HepG2 (cell line): Measurements from ENCODE around the gene CTU2. TPM values are rescaled to one million over a fixed set of nuclear protein-coding genes. Genes with fewer than 3 reads are reported as not detected.
A peak's percentile ranks its signal among the peaks of the same experiment; 100 is the strongest.

Experiments
- ASH2L ChIP-seq: fragments of 300-600, 200-600 bp; sonication (generic); IDR thresholded peaks from 2 replicates; pipeline ENCODE4 v1.7.0; 2017; ENCODE audit warnings: low read depth, mild to moderate bottlenecking, moderate library complexity, mixed read lengths, low read length; ENCODE audit not compliant: insufficient read length
- GFI1 ChIP-seq: sonication (generic); formaldehyde crosslinking; IDR thresholded peaks from 2 replicates; pipeline ENCODE4 v1.5.0; 2020; ENCODE audit warnings: missing genetic modification reagents, mild to moderate bottlenecking, borderline replicate concordance
- HBP1 ChIP-seq: IDR thresholded peaks from 2 replicates; pipeline ENCODE4 v1.6.1; 2016; ENCODE audit warnings: low read depth, control low read depth
- KDM6A ChIP-seq: IDR thresholded peaks from 2 replicates; pipeline ENCODE4 v1.6.1; 2016; ENCODE audit warnings: low read depth
- MAFK ChIP-seq, 2 experiments: IDR thresholded peaks in 1 of 2; conservative IDR thresholded peaks in 1 of 2; 2 replicates each; pipeline ENCODE4 v1.6.1; 2011; ENCODE audit warnings: improper control_type of control experiment in 2 of 2, low read length in 2 of 2
- MZF1 ChIP-seq: sonication (generic); formaldehyde crosslinking; IDR thresholded peaks from 2 replicates; pipeline ENCODE4 v1.8.1; 2023; ENCODE audit warnings: mild to moderate bottlenecking, missing genetic modification reagents, borderline replicate concordance
- NFE2 ChIP-seq: sonication (generic); formaldehyde crosslinking; IDR thresholded peaks from 2 replicates; pipeline ENCODE4 v1.4.0; 2020; ENCODE audit warnings: missing genetic modification reagents
- NRL ChIP-seq: sonication (generic); formaldehyde crosslinking; IDR thresholded peaks from 2 replicates; pipeline ENCODE4 v1.5.0; 2020; ENCODE audit warnings: missing genetic modification reagents, mild to moderate bottlenecking, moderate library complexity, borderline replicate concordance
- PREB ChIP-seq: sonication (generic); formaldehyde crosslinking; IDR thresholded peaks from 2 replicates; pipeline ENCODE4 v1.4.0; 2020; ENCODE audit warnings: missing genetic modification reagents
- PTBP1 ChIP-seq: fragments of 200-400 bp; formaldehyde crosslinking; IDR thresholded peaks from 2 replicates; pipeline ENCODE4 v1.6.1; 2018; ENCODE audit warnings: low read length, low read depth; ENCODE audit not compliant: poor library complexity, severe bottlenecking
- SAP130 ChIP-seq: IDR thresholded peaks from 2 replicates; pipeline ENCODE4 v1.6.1; 2016; ENCODE audit warnings: low read depth
- SUZ12 ChIP-seq: fragments of 150-350 bp; IDR thresholded peaks from 2 replicates; pipeline ENCODE4 v1.6.1; 2014; ENCODE audit warnings: low read depth, low read length
- ZBTB1 ChIP-seq: sonication (generic); formaldehyde crosslinking; IDR thresholded peaks from 2 replicates; pipeline ENCODE4 v1.4.0; 2020; ENCODE audit warnings: missing genetic modification reagents, borderline replicate concordance
- ZNF33B ChIP-seq: sonication (generic); formaldehyde crosslinking; IDR thresholded peaks from 2 replicates; pipeline ENCODE4 v1.5.1; 2020; ENCODE audit warnings: mild to moderate bottlenecking, missing genetic modification reagents
- ZNF451 ChIP-seq: sonication (generic); formaldehyde crosslinking; IDR thresholded peaks from 2 replicates; pipeline ENCODE4 v1.5.0; 2020; ENCODE audit warnings: mild to moderate bottlenecking, missing genetic modification reagents
- ZNF530 ChIP-seq: sonication (generic); formaldehyde crosslinking; IDR thresholded peaks from 2 replicates; pipeline ENCODE4 v1.5.0; 2020; ENCODE audit warnings: low read depth, mild to moderate bottlenecking, missing genetic modification reagents
- ZNF772 ChIP-seq: sonication (generic); formaldehyde crosslinking; IDR thresholded peaks from 2 replicates; pipeline ENCODE4 v1.5.0; 2020; ENCODE audit warnings: mild to moderate bottlenecking, missing genetic modification reagents
- ZNF800 ChIP-seq: sonication (generic); formaldehyde crosslinking; IDR thresholded peaks from 2 replicates; pipeline ENCODE4 v1.4.0; 2020; ENCODE audit warnings: missing genetic modification reagents
- polyA plus RNA-seq, 8 experiments: library from polyadenylated mRNA; depleted of rRNA in 3 of 8; stranded (reverse) in 7 of 8; unstranded in 1 of 8; fragments of >200 nt; fragmentation: Illumina TruSeq in 4 of 8; extraction: Trizol in 4 of 8; gene quantifications; 2 replicates each; pipeline versions ENCODE4 v1.2.1 to v1.2.3, GENCODE V29; 2011 to 2016; ENCODE audit warnings: low read depth in 4 of 8, missing spikeins in 1 of 8, mixed read lengths in 1 of 8; ENCODE audit not compliant: insufficient read depth in 1 of 8
- total RNA-seq, 5 experiments: library from RNA; depleted of rRNA; stranded (reverse); fragments of >200 nt; fragmentation: Illumina TruSeq; extraction: Trizol; gene quantifications; 2 replicates each; pipeline ENCODE4 v1.2.3, GENCODE V29; 2016; ENCODE audit warnings: low read depth in 1 of 5
- TF ChIP-seq, protein P1 (sequence below): sonication (generic); formaldehyde crosslinking; conservative IDR thresholded peaks from 2 replicates; pipeline ENCODE4 v1.5.0; 2020; ENCODE audit warnings: missing genetic modification reagents
- TF ChIP-seq, protein P2 (sequence below): sonication (generic); formaldehyde crosslinking; IDR thresholded peaks from 2 replicates; pipeline ENCODE4 v1.4.0; 2020; ENCODE audit warnings: mild to moderate bottlenecking, missing genetic modification reagents

The CTU2 gene
- total and polyA plus RNA-seq, 2 of the 13 experiments (the other 11 are each of a cell fraction or from before 2014, with no cell fraction given), result 13.3 to 21.9 TPM

GRCh38 chr16:88686439-88687253, 19.7 kb upstream of the CTU2 start, which contains the start of gene SNAI3 (continued):
- no peak for TF ChIP-seq ZNF33B (CRISPR knock-in tag)
- TF ChIP-seq MZF1, result no peak
- no peak for TF ChIP-seq HBP1 (CRISPR knock-in tag)
- 0 out of 2 replicates have a peak, but pooled peaks have one; percentile 12 for TF ChIP-seq ZNF451 (CRISPR knock-in tag)
- TF ChIP-seq MAFK (conservative IDR thresholded peaks at IDR 0.05 in 1 of 2, IDR thresholded peaks at IDR 0.05 in 1 of 2; ENCODE audit: low read length in 2 of 2), result no peak
- TF ChIP-seq NRL, result peak; percentile 57; the same call in 1 of the 2 replicates
- TF ChIP-seq, protein P1, sequence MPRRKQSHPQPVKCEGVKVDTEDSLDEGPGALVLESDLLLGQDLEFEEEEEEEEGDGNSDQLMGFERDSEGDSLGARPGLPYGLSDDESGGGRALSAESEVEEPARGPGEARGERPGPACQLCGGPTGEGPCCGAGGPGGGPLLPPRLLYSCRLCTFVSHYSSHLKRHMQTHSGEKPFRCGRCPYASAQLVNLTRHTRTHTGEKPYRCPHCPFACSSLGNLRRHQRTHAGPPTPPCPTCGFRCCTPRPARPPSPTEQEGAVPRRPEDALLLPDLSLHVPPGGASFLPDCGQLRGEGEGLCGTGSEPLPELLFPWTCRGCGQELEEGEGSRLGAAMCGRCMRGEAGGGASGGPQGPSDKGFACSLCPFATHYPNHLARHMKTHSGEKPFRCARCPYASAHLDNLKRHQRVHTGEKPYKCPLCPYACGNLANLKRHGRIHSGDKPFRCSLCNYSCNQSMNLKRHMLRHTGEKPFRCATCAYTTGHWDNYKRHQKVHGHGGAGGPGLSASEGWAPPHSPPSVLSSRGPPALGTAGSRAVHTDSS, result no peak
- no peak for TF ChIP-seq PTBP1
- TF ChIP-seq ASH2L, result no peak
- TF ChIP-seq SUZ12, result no peak
- TF ChIP-seq GFI1 (CRISPR knock-in tag), result peak; percentile 26; the same call in 1 of the 2 replicates
- no peak for TF ChIP-seq ZNF800 (CRISPR knock-in tag)
- no peak for TF ChIP-seq NFE2 (CRISPR knock-in tag)
- TF ChIP-seq SAP130 (CRISPR knock-in tag), result peak; percentile 64
- TF ChIP-seq, protein P2, sequence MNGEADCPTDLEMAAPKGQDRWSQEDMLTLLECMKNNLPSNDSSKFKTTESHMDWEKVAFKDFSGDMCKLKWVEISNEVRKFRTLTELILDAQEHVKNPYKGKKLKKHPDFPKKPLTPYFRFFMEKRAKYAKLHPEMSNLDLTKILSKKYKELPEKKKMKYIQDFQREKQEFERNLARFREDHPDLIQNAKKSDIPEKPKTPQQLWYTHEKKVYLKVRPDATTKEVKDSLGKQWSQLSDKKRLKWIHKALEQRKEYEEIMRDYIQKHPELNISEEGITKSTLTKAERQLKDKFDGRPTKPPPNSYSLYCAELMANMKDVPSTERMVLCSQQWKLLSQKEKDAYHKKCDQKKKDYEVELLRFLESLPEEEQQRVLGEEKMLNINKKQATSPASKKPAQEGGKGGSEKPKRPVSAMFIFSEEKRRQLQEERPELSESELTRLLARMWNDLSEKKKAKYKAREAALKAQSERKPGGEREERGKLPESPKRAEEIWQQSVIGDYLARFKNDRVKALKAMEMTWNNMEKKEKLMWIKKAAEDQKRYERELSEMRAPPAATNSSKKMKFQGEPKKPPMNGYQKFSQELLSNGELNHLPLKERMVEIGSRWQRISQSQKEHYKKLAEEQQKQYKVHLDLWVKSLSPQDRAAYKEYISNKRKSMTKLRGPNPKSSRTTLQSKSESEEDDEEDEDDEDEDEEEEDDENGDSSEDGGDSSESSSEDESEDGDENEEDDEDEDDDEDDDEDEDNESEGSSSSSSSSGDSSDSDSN, result peak; percentile 41; the same call in 1 of the 2 replicates
- TF ChIP-seq KDM6A (CRISPR knock-in tag), result no peak
- no peak for TF ChIP-seq PREB (CRISPR knock-in tag)
- no peak for TF ChIP-seq ZNF530 (CRISPR knock-in tag)
- TF ChIP-seq ZBTB1 (CRISPR knock-in tag), result no peak
- no peak; the same call in 1 of the 2 replicates for TF ChIP-seq ZNF772 (CRISPR knock-in tag)
